GM10847 (cell line): ENCODE data around the gene SH2D4B.

Source experiments
- POLR2A ChIP-seq: IDR thresholded peaks from 2 replicates; pipeline ENCODE4 v1.6.1; 2011; ENCODE audit not compliant: insufficient read length; ENCODE audit errors: extremely low read depth

SH2D4B gene

GRCh38 chr10:80501381-80501912, 36.3 kb upstream of the SH2D4B start:
- TF ChIP-seq POLR2A = no peak

DNA sequence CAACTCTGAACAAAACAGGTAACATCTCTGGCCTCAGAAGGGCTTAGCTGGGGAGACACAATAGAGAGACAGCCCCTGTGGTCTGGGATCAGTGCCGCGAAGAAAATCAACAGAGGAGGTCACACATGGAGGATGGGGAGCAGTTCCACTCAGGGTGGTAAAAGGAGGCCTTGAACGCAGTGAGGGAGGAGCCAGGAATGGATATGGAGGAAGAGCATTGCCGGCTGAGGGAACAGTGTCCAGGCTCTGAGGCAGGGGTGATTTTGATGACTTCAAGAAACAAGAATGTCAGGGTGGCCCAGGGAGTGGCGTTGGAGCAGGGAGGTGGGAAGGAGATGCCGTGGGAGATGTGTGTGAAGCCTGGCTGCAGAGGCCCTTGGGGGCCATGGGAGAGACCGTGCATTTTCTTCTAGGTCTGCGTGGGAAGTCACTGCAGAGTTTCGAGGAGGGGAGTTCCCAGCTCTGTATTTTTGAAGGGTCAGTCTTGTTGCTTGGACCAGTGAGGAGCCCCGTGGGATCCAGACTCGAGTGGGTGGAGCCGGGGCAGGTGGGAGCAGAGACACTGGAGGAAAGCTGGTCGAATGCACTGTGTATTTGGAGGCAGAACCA, 35.7 kb upstream of the SH2D4B start:
- TF ChIP-seq POLR2A = no peak

- no peak for TF ChIP-seq POLR2A
These were observed 34.8 kb upstream of the SH2D4B start for GRCh38 chr10:80502621-80503583.

GRCh38 chr10:80503584-80504157, 34.0 kb upstream of the SH2D4B start:
- TF ChIP-seq POLR2A = no peak

DNA sequence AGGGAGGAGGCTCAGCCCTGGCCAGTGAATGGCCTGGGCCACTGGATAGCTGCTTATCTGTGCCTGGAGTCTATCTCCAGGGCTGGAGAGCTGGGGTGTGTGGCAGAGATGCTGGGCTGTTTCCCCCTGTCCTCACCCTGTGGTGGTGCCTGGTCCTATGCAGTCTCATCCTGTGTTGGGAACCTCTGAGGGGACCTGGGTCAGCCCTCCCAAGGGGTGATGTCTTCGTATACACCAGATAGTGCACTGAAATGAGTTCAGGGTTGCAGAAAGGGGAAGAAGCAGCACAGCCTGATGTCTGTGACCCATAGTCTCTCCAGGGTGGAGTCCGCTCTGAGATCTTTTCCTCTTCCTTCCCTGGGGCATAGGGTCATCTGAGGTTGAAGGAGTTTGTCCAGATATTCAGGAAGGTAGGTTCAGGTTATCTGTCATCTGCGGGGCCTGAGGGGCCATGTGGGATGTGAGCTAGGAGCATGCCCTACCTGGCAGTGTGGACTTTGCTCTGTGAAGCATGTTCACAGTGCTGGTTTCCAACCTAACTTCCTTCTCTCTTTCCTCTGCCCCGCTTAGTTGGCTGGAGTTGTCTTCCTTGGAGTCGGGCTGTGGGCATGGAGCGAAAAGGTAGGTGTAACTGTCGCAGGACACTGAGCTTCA, 33.4 kb upstream of the SH2D4B start:
- no peak for TF ChIP-seq POLR2A

DNA sequence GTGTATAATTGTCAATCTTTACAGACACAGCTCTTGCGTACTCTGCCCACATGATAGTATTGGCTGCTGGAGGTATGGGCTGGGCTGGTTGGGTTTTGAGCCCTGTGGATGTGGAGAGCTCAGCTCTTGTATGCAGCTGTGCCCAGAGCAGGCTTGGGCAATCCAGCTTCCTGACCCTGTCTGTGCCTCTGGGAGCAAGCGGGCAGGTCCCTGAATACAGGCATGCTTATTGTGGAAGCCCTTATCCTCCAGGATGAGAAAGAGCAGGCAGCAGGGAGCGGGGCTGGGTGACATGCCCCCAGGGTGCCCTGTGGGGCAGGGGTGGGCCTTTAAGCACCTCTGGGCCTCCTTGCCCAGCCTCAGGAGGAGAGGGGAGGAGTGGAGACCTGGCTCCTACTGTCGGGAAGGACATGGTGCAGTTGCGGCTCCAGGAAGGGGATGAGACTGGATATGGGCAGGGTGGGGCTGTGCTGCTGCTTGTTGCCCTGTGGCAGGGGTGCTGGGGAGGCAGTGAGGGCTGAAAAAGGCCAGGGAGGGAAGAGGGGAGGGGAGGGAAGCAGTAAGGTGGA, 32.7 kb upstream of the SH2D4B start:
- TF ChIP-seq POLR2A = no peak

DNA sequence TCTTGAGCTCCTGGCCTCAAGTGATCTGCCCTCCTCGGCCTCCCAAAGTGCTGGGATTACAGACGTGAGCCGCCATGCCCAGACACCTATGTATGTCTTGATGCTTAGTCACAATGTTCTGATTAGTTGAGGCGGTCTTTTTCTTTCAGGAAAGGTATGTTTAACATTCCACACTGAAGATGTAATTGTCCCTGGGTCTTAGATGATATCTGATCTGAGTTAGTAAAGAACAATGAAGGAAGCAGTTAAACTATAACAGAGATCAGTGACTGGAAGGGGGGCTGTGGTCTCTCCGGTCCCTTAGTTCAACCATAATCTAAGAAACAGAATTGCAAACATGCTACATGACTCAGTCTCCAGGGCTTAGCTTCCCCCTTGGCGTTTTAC, 31.5 kb upstream of the SH2D4B start:
- TF ChIP-seq POLR2A = no peak

DNA sequence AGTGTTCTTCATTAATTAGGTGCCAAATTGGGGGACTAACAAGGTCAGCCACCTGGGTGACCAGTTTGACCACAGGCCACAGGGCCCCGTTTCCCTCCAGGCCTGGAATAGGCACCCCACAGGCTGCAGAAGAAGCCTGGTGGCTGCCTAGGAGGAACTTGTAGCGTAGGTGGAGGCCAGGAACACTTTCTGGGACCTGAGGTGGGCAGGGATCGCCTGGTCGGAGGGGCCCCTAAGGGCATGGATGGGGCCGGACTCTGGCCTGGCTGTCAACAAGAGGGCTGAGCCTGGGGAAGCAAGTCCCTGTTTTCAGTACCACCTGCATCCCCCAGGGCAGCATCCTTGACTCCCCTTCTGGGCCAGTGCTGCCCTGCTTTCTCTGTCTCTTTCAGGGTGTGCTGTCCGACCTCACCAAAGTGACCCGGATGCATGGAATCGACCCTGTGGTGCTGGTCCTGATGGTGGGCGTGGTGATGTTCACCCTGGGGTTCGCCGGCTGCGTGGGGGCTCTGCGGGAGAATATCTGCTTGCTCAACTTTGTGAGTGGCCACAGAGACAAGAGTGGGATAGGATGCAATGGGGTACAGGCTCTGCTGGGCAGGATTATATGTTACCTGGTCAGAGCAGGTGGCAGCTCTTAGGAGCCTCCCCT, 30.7 kb upstream of the SH2D4B start:
- no peak for TF ChIP-seq POLR2A

- TF ChIP-seq POLR2A = no peak
These were observed 28.6 kb upstream of the SH2D4B start for GRCh38 chr10:80509108-80509402.

GRCh38 chr10:80509403-80510161, 28.1 kb upstream of the SH2D4B start:
- no peak for TF ChIP-seq POLR2A

- no peak for TF ChIP-seq POLR2A
These were observed 25.6 kb upstream of the SH2D4B start for GRCh38 chr10:80512031-80512526.

DNA sequence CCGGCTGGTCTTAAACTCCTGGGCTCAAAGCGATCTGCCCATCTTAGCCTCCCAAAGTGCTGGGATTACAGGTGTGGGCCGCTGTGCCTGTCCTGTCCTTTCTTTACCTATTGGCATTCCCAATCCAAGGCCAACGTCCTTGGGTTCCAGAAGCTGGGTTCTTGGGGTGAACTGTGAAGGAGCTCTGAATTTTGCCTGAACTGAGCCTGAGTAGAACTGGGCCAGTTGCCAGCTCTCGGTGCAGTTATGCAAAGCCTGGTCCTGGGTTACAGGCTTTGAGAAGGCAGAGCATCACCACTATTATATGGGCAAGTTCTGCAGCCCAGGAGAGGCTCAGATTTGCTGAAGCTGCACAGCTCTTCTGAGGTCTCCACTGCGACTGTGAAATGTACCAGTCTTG, 24.6 kb upstream of the SH2D4B start:
- TF ChIP-seq POLR2A = no peak

DNA sequence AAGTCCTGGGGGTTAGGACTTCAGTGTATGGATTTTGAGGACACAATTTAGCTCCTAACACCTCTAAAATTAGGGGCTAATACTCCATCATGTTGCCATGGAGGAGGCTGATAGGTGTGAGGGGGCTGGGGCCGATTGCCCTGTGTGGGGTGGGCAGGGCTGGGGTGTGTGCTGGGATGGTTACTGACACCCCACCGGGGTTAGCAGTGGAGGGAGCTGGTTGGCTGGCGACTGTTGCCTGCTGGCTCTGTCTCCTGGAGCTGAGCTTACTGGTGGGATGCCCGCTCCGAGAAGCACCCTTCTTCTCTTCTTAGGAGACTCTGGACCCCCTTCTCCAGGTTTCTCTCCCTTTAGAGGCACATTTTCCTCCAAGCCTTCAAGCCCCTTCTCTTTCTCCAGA, 22.2 kb upstream of the SH2D4B start:
- no peak for TF ChIP-seq POLR2A

DNA sequence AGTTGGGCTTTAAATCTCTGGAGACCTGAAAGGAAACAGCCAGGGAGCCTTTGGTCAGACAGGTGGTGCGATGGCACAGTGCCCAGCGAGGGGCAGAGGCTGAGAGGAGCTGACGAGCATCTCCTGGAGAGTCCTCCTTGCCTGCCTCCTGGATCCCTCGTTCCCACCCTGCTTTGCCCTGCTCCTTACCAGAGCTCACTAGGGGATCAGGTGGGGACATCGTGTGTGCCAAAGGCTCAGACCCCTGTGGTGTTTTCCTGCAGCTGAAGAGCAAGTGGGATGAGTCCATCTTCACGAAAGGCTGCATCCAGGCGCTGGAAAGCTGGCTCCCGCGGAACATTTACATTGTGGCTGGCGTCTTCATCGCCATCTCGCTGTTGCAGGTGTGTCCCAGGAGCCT, 21.8 kb upstream of the SH2D4B start:
- TF ChIP-seq POLR2A = no peak
